ENCODE measurements around the gene SUGCT. TPM values are rescaled to one million over a fixed set of nuclear protein-coding genes. Genes with fewer than 3 reads are reported as not detected.

The SUGCT gene
- total RNA-seq, 1 experiment from 2014 or later: 4.6 TPM

DNA sequence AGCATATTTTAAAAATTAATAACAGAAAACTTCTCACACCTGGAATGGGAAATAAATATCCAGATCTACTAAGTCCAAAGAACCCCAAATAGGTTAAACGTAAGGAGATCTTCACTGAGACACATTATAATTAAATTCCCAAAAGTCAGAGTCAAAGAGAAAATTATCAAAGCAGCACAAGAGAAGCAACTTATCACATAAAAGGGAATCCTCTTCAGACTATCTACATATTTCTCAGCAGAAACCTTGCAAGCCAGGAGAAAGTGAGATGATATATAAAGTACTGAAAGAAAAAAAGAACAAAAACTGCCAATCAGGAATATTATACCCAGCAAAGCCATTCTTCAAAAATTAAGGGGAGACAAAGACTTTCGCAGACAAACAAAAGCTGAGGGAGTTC, 756.4 kb downstream of the SUGCT start:
- Mint-ChIP-seq H3K4me3 (no peak overlapping the region), H3K27ac (no peak overlapping the region), H3K4me1 (no peaks in the 10 kb centered on the region), H3K27me3 (ENCODE audit: low read depth) (no peaks in the 10 kb centered on the region), H3K9me3 (peaks cover 38% of the 10 kb centered on the region), H3K36me3 (peaks cover 18% of the 10 kb centered on the region)
- DNase-seq (ENCODE audit: low spot score) (no peak), ATAC-seq (no peak)
- TF ChIP-seq RELA (CRISPR knock-in tag; IDR thresholded peaks at IDR 0.05; ENCODE audit: borderline replicate concordance) (no peak), FOXP1 (CRISPR knock-in tag; IDR thresholded peaks at IDR 0.05; ENCODE audit: borderline replicate concordance) (no peak)
- TF ChIP-seq, protein P1, sequence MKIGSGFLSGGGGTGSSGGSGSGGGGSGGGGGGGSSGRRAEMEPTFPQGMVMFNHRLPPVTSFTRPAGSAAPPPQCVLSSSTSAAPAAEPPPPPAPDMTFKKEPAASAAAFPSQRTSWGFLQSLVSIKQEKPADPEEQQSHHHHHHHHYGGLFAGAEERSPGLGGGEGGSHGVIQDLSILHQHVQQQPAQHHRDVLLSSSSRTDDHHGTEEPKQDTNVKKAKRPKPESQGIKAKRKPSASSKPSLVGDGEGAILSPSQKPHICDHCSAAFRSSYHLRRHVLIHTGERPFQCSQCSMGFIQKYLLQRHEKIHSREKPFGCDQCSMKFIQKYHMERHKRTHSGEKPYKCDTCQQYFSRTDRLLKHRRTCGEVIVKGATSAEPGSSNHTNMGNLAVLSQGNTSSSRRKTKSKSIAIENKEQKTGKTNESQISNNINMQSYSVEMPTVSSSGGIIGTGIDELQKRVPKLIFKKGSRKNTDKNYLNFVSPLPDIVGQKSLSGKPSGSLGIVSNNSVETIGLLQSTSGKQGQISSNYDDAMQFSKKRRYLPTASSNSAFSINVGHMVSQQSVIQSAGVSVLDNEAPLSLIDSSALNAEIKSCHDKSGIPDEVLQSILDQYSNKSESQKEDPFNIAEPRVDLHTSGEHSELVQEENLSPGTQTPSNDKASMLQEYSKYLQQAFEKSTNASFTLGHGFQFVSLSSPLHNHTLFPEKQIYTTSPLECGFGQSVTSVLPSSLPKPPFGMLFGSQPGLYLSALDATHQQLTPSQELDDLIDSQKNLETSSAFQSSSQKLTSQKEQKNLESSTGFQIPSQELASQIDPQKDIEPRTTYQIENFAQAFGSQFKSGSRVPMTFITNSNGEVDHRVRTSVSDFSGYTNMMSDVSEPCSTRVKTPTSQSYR (CRISPR knock-in tag; IDR thresholded peaks at IDR 0.05): no peak
- POLR2A ChIA-PET: no interaction called here
- CTCF ChIA-PET: no interaction called here

DNA sequence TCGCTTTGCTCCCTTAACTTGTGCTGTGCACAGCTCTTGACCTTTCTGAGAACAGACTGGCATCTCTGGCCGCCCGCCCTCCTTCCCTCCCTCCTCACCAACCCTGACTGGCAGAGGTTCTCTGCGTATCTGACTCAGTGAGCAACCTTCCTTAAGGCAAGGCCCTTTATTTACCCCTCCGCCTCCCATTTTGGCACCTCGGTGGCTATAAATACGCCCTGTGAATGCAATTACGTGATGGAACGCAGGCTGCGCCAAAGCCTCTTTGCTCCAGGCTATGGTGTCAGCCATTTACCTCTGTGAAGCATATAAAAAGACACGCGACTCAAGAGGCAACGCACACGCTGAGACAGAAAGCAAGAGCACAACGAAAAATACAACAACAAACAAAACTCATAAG, 764.3 kb downstream of the SUGCT start:
- Mint-ChIP-seq H3K4me3 (no peak overlapping the region), H3K4me1 (no peaks in the 10 kb centered on the region), H3K27ac (no peak overlapping the region), H3K36me3 (peaks cover 17% of the 10 kb centered on the region), H3K27me3 (ENCODE audit: low read depth) (no peaks in the 10 kb centered on the region; the same call in 1 of the 2 replicates), H3K9me3 (peaks cover 35% of the 10 kb centered on the region)
- POLR2A ChIA-PET: no interaction called here
- DNase-seq (ENCODE audit: low spot score): no peak
- ATAC-seq: no peak
- CTCF ChIA-PET: no interaction called here
- no peak for TF ChIP-seq KAT7 (CRISPR knock-in tag; IDR thresholded peaks at IDR 0.05; ENCODE audit: borderline replicate concordance)
- TF ChIP-seq FOXK1 (CRISPR knock-in tag; IDR thresholded peaks at IDR 0.05): no peak
- TF ChIP-seq, protein P2, sequence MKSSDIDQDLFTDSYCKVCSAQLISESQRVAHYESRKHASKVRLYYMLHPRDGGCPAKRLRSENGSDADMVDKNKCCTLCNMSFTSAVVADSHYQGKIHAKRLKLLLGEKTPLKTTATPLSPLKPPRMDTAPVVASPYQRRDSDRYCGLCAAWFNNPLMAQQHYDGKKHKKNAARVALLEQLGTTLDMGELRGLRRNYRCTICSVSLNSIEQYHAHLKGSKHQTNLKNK (CRISPR knock-in tag; IDR thresholded peaks at IDR 0.05): no peak
- TF ChIP-seq, protein P3, sequence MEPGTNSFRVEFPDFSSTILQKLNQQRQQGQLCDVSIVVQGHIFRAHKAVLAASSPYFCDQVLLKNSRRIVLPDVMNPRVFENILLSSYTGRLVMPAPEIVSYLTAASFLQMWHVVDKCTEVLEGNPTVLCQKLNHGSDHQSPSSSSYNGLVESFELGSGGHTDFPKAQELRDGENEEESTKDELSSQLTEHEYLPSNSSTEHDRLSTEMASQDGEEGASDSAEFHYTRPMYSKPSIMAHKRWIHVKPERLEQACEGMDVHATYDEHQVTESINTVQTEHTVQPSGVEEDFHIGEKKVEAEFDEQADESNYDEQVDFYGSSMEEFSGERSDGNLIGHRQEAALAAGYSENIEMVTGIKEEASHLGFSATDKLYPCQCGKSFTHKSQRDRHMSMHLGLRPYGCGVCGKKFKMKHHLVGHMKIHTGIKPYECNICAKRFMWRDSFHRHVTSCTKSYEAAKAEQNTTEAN (CRISPR knock-in tag; IDR thresholded peaks at IDR 0.05): no peak
- TF ChIP-seq, protein P4, sequence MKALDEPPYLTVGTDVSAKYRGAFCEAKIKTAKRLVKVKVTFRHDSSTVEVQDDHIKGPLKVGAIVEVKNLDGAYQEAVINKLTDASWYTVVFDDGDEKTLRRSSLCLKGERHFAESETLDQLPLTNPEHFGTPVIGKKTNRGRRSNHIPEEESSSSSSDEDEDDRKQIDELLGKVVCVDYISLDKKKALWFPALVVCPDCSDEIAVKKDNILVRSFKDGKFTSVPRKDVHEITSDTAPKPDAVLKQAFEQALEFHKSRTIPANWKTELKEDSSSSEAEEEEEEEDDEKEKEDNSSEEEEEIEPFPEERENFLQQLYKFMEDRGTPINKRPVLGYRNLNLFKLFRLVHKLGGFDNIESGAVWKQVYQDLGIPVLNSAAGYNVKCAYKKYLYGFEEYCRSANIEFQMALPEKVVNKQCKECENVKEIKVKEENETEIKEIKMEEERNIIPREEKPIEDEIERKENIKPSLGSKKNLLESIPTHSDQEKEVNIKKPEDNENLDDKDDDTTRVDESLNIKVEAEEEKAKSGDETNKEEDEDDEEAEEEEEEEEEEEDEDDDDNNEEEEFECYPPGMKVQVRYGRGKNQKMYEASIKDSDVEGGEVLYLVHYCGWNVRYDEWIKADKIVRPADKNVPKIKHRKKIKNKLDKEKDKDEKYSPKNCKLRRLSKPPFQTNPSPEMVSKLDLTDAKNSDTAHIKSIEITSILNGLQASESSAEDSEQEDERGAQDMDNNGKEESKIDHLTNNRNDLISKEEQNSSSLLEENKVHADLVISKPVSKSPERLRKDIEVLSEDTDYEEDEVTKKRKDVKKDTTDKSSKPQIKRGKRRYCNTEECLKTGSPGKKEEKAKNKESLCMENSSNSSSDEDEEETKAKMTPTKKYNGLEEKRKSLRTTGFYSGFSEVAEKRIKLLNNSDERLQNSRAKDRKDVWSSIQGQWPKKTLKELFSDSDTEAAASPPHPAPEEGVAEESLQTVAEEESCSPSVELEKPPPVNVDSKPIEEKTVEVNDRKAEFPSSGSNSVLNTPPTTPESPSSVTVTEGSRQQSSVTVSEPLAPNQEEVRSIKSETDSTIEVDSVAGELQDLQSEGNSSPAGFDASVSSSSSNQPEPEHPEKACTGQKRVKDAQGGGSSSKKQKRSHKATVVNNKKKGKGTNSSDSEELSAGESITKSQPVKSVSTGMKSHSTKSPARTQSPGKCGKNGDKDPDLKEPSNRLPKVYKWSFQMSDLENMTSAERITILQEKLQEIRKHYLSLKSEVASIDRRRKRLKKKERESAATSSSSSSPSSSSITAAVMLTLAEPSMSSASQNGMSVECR (CRISPR knock-in tag; IDR thresholded peaks at IDR 0.05; ENCODE audit: borderline replicate concordance): no peak
- TF ChIP-seq, protein P5, sequence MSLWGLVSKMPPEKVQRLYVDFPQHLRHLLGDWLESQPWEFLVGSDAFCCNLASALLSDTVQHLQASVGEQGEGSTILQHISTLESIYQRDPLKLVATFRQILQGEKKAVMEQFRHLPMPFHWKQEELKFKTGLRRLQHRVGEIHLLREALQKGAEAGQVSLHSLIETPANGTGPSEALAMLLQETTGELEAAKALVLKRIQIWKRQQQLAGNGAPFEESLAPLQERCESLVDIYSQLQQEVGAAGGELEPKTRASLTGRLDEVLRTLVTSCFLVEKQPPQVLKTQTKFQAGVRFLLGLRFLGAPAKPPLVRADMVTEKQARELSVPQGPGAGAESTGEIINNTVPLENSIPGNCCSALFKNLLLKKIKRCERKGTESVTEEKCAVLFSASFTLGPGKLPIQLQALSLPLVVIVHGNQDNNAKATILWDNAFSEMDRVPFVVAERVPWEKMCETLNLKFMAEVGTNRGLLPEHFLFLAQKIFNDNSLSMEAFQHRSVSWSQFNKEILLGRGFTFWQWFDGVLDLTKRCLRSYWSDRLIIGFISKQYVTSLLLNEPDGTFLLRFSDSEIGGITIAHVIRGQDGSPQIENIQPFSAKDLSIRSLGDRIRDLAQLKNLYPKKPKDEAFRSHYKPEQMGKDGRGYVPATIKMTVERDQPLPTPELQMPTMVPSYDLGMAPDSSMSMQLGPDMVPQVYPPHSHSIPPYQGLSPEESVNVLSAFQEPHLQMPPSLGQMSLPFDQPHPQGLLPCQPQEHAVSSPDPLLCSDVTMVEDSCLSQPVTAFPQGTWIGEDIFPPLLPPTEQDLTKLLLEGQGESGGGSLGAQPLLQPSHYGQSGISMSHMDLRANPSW (CRISPR knock-in tag; conservative IDR thresholded peaks at IDR 0.05; ENCODE audit: low read depth): no peak
- TF ChIP-seq, protein P6, sequence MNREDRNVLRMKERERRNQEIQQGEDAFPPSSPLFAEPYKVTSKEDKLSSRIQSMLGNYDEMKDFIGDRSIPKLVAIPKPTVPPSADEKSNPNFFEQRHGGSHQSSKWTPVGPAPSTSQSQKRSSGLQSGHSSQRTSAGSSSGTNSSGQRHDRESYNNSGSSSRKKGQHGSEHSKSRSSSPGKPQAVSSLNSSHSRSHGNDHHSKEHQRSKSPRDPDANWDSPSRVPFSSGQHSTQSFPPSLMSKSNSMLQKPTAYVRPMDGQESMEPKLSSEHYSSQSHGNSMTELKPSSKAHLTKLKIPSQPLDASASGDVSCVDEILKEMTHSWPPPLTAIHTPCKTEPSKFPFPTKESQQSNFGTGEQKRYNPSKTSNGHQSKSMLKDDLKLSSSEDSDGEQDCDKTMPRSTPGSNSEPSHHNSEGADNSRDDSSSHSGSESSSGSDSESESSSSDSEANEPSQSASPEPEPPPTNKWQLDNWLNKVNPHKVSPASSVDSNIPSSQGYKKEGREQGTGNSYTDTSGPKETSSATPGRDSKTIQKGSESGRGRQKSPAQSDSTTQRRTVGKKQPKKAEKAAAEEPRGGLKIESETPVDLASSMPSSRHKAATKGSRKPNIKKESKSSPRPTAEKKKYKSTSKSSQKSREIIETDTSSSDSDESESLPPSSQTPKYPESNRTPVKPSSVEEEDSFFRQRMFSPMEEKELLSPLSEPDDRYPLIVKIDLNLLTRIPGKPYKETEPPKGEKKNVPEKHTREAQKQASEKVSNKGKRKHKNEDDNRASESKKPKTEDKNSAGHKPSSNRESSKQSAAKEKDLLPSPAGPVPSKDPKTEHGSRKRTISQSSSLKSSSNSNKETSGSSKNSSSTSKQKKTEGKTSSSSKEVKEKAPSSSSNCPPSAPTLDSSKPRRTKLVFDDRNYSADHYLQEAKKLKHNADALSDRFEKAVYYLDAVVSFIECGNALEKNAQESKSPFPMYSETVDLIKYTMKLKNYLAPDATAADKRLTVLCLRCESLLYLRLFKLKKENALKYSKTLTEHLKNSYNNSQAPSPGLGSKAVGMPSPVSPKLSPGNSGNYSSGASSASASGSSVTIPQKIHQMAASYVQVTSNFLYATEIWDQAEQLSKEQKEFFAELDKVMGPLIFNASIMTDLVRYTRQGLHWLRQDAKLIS (CRISPR knock-in tag; IDR thresholded peaks at IDR 0.05; ENCODE audit: borderline replicate concordance): no peak
- no peak for TF ChIP-seq ESRRA (CRISPR knock-in tag; IDR thresholded peaks at IDR 0.05; ENCODE audit: borderline replicate concordance)
- TF ChIP-seq MYBL2 (CRISPR knock-in tag; IDR thresholded peaks at IDR 0.05): no peak
- TF ChIP-seq, protein P7, sequence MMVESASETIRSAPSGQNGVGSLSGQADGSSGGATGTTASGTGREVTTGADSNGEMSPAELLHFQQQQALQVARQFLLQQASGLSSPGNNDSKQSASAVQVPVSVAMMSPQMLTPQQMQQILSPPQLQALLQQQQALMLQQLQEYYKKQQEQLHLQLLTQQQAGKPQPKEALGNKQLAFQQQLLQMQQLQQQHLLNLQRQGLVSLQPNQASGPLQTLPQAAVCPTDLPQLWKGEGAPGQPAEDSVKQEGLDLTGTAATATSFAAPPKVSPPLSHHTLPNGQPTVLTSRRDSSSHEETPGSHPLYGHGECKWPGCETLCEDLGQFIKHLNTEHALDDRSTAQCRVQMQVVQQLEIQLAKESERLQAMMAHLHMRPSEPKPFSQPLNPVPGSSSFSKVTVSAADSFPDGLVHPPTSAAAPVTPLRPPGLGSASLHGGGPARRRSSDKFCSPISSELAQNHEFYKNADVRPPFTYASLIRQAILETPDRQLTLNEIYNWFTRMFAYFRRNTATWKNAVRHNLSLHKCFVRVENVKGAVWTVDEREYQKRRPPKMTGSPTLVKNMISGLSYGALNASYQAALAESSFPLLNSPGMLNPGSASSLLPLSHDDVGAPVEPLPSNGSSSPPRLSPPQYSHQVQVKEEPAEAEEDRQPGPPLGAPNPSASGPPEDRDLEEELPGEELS (CRISPR knock-in tag; IDR thresholded peaks at IDR 0.05): no peak
- TF ChIP-seq, protein P8, sequence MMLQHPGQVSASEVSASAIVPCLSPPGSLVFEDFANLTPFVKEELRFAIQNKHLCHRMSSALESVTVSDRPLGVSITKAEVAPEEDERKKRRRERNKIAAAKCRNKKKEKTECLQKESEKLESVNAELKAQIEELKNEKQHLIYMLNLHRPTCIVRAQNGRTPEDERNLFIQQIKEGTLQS (CRISPR knock-in tag; conservative IDR thresholded peaks at IDR 0.05): no peak
- TF ChIP-seq MXD4 (CRISPR knock-in tag; IDR thresholded peaks at IDR 0.05; ENCODE audit: borderline replicate concordance): no peak
- no peak for TF ChIP-seq ELF4 (CRISPR knock-in tag; IDR thresholded peaks at IDR 0.05; ENCODE audit: low read depth)
